Lower leg skin (tissue), 3 donors: ENCODE results near the gene TPSG1.

ENCODE experiments used
- POLR2A ChIP-seq, 2 donors: fragments of 450-650 bp; IDR thresholded peaks; one replicate each; pipeline ENCODE4 v1.6.1; 2016 to 2017; ENCODE audit warnings: antibody characterized with exemption in 2 of 2, mild to moderate bottlenecking in 1 of 2, moderate library complexity in 1 of 2
- TF ChIP-seq, protein P1 (sequence below), 3 donors: fragments of 450-650 bp; IDR thresholded peaks; one replicate each; pipeline ENCODE4 v1.5.1; 2016; ENCODE audit warnings: antibody characterized with exemption in 3 of 3, mild to moderate bottlenecking in 3 of 3, moderate library complexity in 2 of 3

DNA sequence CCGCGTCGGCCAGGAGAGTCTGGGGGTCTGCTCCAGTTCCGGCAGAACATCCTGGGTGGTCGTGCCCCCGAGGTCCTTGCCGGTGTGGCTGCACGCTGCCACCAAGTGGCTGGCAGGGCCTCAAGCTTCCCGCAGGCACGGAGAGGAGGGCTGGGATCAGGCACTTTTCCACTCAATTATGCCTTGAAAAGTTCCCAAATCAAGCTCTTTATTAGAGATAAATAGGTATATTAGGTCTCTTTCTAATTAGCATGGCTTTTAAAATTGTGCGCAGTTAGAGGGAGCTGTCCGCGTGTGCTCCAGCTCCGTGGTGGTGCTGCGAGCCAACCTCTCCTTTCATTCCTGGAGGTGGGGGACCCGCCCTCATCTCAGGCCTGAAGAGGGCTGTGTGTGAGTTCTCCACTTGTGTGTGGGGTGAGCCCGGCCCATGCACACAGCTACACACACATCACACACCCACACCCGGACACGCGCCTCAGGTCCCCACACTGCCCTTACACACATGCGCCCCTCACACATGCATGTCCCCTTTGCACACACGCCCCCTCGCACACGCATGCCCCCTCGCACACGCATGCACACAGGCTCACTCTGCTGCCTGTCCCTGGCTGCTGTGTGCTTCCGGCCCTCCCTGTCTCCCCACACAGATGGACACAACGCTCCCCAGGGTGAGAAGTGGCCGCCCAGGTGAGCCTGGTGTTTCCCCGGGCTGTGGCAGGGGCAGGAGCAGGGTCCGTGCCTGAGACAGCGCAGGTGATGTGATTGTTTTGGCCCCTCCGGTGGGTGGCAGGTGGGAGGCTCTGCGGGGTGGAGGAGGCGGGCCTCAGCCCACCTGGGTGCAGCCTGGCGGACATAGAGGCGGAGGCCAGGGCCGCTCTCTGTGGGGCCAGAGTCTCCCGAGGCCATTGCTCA, 43.4 kb downstream of the TPSG1 start:
- TF ChIP-seq, protein P1, sequence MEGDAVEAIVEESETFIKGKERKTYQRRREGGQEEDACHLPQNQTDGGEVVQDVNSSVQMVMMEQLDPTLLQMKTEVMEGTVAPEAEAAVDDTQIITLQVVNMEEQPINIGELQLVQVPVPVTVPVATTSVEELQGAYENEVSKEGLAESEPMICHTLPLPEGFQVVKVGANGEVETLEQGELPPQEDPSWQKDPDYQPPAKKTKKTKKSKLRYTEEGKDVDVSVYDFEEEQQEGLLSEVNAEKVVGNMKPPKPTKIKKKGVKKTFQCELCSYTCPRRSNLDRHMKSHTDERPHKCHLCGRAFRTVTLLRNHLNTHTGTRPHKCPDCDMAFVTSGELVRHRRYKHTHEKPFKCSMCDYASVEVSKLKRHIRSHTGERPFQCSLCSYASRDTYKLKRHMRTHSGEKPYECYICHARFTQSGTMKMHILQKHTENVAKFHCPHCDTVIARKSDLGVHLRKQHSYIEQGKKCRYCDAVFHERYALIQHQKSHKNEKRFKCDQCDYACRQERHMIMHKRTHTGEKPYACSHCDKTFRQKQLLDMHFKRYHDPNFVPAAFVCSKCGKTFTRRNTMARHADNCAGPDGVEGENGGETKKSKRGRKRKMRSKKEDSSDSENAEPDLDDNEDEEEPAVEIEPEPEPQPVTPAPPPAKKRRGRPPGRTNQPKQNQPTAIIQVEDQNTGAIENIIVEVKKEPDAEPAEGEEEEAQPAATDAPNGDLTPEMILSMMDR (IDR thresholded peaks at IDR 0.05): no peak
- TF ChIP-seq POLR2A (IDR thresholded peaks at IDR 0.05): no peak
